NCI-H345 (cell line): Measurements from ENCODE around the gene FOXP1.

ENCODE experiments used
- DNase-seq: peaks from one replicate; lab custom pipeline; 2025; lab: John Stamatoyannopoulos, UW

FOXP1 gene

GRCh38 chr3:71564361-71564760 lies 19.2 kb downstream of the FOXP1 start:
- no peak for DNase-seq

- DNase-seq = no peak
Measured at GRCh38 chr3:71563827-71564226, 19.7 kb downstream of the FOXP1 start.

- DNase-seq = no peak
Measured at GRCh38 chr3:71562938-71563337, 20.6 kb downstream of the FOXP1 start.

GRCh38 chr3:71560665-71561064 lies 22.9 kb downstream of the FOXP1 start:
- no peak for DNase-seq

GRCh38 chr3:71559578-71560162 lies 23.9 kb downstream of the FOXP1 start:
- no peak for DNase-seq

- no peak for DNase-seq
Measured at GRCh38 chr3:71559021-71559420, 24.5 kb downstream of the FOXP1 start.

GRCh38 chr3:71554649-71555048 lies 28.9 kb downstream of the FOXP1 start:
- DNase-seq = no peak

GRCh38 chr3:71551311-71551919 lies 32.1 kb downstream of the FOXP1 start:
- DNase-seq = no peak

- no peak for DNase-seq
Measured at GRCh38 chr3:71549951-71550350, 33.6 kb downstream of the FOXP1 start.

- no peak for DNase-seq
Measured at GRCh38 chr3:71548705-71549384, 34.7 kb downstream of the FOXP1 start.

- no peak for DNase-seq
Measured at GRCh38 chr3:71547249-71548198, 36.0 kb downstream of the FOXP1 start.

- no peak for DNase-seq
Measured at GRCh38 chr3:71546821-71547220, 36.7 kb downstream of the FOXP1 start.

GRCh38 chr3:71545330-71545729 lies 38.2 kb downstream of the FOXP1 start:
- DNase-seq = no peak

GRCh38 chr3:71543371-71544016 lies 40.0 kb downstream of the FOXP1 start:
- DNase-seq = no peak

GRCh38 chr3:71542521-71543370 lies 40.8 kb downstream of the FOXP1 start:
- no peak for DNase-seq

GRCh38 chr3:71541313-71541712 lies 42.2 kb downstream of the FOXP1 start:
- no peak for DNase-seq

GRCh38 chr3:71537211-71537611 lies 46.3 kb downstream of the FOXP1 start:
- no peak for DNase-seq

- no peak for DNase-seq
Measured at GRCh38 chr3:71536376-71536965, 47.1 kb downstream of the FOXP1 start.

GRCh38 chr3:71533588-71533987 lies 49.9 kb downstream of the FOXP1 start:
- no peak for DNase-seq

GRCh38 chr3:71532639-71533395 lies 50.7 kb downstream of the FOXP1 start:
- DNase-seq = no peak
